SK-N-DZ (cell line): ENCODE results near the gene ZNF837.
"Not testable (repeated sequence)": the region's sequence is repeated elsewhere in the genome, so short reads cannot be mapped to it uniquely, and the experiment has no call there.

Experiments used
- DNase-seq: peaks from one replicate; pipeline ENCODE4 v3.0.0-alpha.2; 2015; ENCODE audit warnings: low spot score

ZNF837 gene

DNA sequence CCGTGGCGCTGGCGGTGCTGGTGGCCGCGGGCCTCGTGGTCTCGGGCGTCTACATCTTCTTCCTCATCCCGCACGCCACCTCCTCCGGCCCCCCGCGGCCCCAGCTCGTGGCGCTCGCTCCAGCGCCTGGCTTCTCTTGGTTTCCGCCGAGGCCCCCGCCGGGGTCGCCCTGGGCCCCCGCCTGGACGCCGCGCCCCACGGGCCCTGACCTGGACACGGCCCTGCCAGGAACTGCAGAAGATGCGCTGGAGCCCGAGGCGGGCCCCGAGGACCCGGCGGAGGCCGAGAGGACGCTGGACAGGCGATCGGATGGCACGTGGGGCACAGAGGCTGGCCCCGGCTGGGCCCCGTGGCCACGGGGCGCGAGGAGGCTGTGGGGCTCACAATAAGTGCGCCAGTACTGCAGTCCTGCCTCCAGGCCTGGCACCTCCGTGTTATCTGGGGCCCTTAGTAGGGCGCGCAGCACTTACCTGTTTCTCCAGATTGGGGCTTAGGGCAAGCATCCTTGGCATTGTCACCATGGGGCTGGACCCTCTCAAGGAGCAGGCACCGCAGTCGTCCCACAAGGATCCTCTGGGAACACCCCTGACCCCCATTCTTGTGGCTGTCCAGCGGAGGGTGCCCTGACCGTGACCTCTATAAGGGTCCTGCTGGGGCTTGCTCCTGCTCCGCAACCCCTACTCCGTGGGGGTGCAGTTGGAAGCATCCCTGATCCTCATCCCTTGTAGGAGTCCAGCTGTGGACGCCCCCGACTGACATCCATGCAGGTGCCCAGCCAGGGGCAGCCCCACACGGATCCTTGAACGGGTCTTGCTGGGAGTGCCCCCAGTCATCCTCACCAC, 16.1 kb upstream of the ZNF837 start:
- DNase-seq: no peak

GRCh38 chr19:58395979-58396627, 15.3 kb upstream of the ZNF837 start:
- DNase-seq: no peak

- DNase-seq: no peak
These were observed 14.6 kb upstream of the ZNF837 start, which contains the start of gene RNF225 for GRCh38 chr19:58395220-58395978. TSS of gene RNF225 (plus strand) at chr19:58395656. CDS start at chr19:58396090, 434 bp downstream.

DNA sequence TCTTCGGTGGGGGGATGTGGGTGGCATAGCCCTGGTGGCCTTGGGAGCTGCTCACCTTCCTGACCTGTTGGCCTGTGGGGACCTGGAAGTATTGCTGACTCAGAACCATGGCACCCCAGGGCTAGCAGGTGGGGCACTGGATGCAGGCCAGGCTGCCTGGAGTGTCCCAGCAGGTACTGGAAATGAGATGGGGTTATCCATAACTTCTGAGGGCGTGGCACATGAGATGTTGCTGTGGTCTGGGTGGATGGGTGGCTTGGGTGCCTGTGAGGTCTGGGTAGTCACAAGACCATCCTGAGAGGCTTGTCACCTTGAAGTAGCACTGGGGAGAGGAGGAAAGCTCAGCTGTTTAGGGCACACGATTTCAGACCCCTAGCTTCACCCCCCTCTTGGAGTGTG, 14.0 kb upstream of the ZNF837 start:
- DNase-seq: no peak

DNA sequence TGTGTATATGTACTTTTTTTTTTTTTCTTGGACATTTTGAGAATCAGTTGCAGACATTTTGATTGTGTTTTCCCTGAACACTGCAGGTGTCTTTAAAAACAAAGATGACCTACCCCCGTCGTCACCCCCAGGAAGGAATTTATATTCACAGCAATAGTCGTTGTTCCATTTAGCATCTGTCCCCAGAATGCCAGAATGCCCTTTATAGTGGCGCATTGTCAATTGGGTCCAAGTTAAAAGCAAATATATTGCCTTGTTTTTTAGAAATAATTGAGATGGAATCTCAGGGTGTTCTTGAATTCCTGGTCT, 12.8 kb upstream of the ZNF837 start:
- no peak for DNase-seq

DNA sequence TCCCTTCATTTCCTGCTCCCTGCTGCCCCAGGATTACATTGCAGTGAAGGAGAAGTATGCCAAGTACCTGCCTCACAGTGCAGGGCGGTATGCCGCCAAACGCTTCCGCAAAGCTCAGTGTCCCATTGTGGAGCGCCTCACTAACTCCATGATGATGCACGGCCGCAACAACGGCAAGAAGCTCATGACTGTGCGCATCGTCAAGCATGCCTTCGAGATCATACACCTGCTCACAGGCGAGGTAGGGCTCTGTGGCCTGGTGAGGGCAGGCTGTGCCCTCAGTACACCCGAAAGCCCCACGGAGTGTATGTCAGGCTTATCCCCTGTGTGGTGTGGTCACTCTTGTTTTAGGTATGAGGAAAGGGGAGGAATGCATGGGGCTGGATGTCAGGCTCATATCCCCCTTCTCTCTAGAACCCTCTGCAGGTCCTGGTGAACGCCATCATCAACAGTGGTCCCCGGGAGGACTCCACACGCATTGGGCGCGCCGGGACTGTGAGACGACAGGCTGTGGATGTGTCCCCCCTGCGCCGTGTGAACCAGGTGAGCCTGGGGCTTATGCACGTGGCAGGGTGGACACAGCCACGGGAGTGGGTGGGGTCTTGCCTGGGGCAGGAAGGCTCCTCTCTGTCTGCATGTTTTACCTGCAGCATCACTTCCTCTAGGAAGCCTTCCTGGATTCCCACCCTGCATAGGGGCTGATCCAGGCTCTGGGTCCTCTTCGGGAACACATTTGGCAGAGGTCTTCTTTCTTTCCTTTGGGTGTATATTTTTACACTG, 12.3 kb upstream of the ZNF837 start:
- DNase-seq: no peak

DNA sequence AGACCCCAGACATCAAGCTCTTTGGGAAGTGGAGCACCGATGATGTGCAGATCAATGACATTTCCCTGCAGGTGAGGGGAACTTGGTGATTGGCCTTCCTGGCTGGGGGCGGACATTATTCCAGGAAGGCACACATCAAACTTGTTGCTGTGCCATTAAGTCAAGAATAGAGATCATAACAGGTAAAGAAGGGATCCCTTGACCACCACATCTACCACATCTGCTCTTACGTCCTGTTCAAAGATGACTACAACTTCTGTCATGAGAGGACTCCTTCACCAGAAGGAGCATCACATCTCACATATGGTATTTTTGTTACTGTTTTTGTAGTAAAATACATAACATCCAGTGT, 7.3 kb upstream of the ZNF837 start:
- DNase-seq: no peak

- DNase-seq: no peak
These were observed 6.7 kb upstream of the ZNF837 start for GRCh38 chr19:58387338-58388174.

DNA sequence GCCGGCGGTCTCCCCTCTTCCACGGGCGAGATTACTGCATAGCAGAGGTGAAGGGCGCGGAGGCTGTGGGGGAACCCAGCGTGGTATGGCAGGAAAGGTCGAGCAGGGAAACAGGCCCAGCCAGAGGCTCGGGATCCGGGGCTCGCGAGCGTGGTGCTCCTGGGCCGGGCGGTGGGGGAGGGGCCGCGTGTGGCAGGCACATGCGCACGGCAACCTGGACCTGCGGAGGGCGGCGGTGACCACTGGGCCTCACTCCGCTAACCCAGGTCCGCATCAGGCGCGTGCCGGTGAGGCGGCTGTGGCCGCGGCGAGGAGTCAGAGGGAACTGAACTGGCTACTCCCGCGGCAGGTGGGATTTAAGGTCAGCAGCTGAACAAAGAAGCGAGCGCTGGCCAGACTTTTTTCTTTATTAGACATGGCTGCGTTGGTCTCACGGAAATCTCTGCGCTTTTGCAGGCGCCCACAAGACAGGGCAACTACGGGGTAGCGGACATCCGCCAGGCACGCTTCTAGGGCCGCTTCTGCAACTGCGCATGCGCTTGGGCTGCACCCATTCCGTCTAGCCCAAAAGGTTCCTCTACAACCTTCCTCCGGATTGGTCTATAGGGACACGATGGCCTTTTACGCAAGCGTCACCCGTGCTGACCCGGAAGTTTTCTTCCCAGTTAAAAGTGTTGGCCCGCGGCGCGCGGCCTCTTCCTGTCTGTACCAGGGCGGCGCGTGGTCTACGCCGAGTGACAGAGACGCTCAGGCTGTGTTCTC, 5.9 kb upstream of the ZNF837 start, which contains the start of gene RPS5:
TSS of gene RPS5 (plus strand) at position 694 of the 762 bp plus-strand sequence. CDS start 869 bp downstream, outside the sequence.
- peak; percentile 96 for DNase-seq

GRCh38 chr19:58385891-58386575, 5.2 kb upstream of the ZNF837 start:
- DNase-seq: no peak

GRCh38 chr19:58385313-58385890, 4.6 kb upstream of the ZNF837 start:
- no peak for DNase-seq

GRCh38 chr19:58382997-58383603, 2.3 kb upstream of the ZNF837 start:
- DNase-seq: no peak

DNA sequence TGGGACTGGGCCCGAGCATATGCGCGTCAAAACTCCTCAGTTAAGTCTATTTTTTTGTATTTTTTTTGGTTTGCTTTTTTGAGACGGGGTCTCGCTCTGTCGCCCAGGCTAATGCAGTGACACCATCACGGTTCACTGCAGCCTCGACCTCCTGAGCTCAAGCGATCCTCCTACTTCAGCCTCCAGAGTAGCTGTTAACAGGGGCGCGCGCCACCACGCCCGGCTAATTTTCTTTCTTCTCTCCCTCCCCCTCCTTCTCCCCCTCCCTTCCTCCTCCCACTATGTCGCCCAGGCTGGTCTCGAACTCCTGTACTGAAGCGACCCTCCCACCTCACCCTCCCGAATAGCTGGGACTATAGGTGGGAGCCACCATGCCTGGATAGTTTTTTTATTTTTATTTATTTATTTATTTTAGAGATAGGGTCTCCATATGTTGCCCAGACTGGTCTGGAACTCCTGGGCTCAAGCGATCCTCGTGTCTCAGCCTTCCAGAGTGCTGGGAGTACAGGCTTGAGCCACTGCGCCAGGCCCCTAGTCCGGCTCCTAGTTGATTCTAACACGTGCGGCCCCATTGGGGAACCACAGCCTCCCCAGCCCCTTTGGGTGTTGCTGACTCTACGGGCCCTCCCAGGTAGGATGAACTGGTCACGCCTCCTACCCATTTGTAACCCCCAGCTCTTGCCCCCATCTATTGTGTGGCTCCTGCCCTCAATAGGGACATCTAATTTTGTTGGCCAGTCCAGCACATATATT, 806 bp upstream of the ZNF837 start:
- no peak for DNase-seq

DNA sequence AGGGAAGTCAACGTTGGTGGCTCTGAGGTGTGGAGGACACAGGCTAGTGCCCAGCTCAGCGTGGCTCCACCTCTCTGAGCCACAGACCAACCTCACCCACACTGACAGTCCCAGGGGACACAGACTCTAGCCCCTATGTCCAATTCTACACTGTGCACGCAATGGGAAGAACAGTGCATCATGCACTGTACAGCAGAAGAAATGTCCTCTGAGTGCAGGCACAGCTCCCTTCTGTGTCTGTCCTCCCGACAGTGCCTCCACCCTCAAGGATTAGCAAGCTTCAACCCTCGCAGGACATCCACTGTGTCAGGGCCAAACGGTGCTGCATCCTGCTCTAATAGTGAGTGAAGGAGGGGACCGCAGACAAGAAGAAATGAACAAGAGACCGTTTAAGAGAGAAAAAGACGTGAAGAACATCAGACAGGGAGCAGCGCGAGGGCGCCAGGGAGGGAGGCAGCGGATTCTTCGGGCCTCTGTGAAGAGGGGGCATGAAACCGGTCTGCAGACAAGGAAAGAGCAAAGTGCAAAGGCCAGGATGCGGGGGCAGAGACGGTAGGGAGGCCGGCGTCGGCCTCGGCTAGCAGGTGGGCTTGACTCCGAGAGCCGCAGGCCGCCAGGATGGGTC, 681 bp downstream of the ZNF837 start:
- no peak for DNase-seq

GRCh38 chr19:58379246-58379645, 1.6 kb downstream of the ZNF837 start:
- no peak for DNase-seq

DNA sequence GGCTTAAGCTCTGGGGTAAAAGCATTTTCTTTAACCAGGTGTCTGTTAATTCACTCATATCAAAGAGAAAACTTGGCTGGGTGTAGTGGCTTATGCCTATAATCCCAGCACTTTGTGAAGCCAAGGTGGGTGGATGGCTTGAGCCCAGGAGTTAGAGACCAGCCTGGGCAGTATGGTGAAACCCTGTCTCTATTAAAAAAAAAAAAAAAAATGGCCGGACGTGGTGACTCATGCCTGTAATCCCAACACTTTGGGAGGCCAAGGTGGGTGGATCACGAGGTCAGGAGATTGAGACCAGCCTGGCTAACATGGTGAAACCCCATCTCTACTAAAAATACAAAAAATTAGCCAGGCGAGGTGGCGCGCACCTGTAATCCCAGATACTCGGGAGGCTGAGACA, 4.1 kb downstream of the ZNF837 start:
- DNase-seq: not testable (repeated sequence)

- no peak for DNase-seq
These were observed 6.6 kb downstream of the ZNF837 start for GRCh38 chr19:58374200-58374599.
